Nephron progenitor cell (in vitro differentiated cells): Measurements from ENCODE around the gene SF3B2.

ENCODE experiments used
- DNase-seq: peaks from one replicate; pipeline ENCODE4 v3.0.0; 2021
- H3K27ac Mint-ChIP-seq: 2 replicates; pipeline ENCODE4 v1.8.0; 2021; ENCODE audit warnings: mild to moderate bottlenecking, moderate library complexity, mixed read lengths
- H3K27me3 Mint-ChIP-seq: 2 replicates; pipeline ENCODE4 v1.8.0; 2021; ENCODE audit warnings: mild to moderate bottlenecking, low read depth, mixed read lengths; ENCODE audit not compliant: poor library complexity
- H3K36me3 Mint-ChIP-seq: 2 replicates; pipeline ENCODE4 v1.8.0; 2021; ENCODE audit warnings: low read depth, mixed read lengths
- H3K4me1 Mint-ChIP-seq: 2 replicates; pipeline ENCODE4 v1.8.0; 2021; ENCODE audit warnings: mixed read lengths
- H3K4me3 Mint-ChIP-seq: 2 replicates; pipeline ENCODE4 v1.8.0; 2021; ENCODE audit warnings: mild to moderate bottlenecking, moderate library complexity, mixed read lengths
- H3K9me3 Mint-ChIP-seq: 2 replicates; pipeline ENCODE4 v1.8.0; 2021; ENCODE audit warnings: mild to moderate bottlenecking, moderate library complexity, mixed read lengths
- TF ChIP-seq, protein P1 (sequence below): fragments of 200-600 bp; sonication (generic); IDR thresholded peaks from 2 replicates; pipeline ENCODE4 v1.5.0; 2021; ENCODE audit warnings: antibody characterized with exemption

SF3B2 gene

GRCh38 chr11:66011785-66012303, 40.3 kb upstream of the SF3B2 start, which contains the start of gene CST6:
TSS of gene CST6 (plus strand) at chr11:66012008. CDS start at chr11:66012045, 37 bp downstream.
- no peak for DNase-seq
- Mint-ChIP-seq H3K9me3 (no peaks in the 10 kb centered on the region), H3K4me1 (peaks cover 18% of the 10 kb centered on the region), H3K27me3 (peaks cover 35% of the 10 kb centered on the region), H3K4me3 (no peak within 1 kb of the TSS), H3K36me3 (no peaks in the 10 kb centered on the region), H3K27ac (no peak within 1 kb of the TSS)
- TF ChIP-seq, protein P1, sequence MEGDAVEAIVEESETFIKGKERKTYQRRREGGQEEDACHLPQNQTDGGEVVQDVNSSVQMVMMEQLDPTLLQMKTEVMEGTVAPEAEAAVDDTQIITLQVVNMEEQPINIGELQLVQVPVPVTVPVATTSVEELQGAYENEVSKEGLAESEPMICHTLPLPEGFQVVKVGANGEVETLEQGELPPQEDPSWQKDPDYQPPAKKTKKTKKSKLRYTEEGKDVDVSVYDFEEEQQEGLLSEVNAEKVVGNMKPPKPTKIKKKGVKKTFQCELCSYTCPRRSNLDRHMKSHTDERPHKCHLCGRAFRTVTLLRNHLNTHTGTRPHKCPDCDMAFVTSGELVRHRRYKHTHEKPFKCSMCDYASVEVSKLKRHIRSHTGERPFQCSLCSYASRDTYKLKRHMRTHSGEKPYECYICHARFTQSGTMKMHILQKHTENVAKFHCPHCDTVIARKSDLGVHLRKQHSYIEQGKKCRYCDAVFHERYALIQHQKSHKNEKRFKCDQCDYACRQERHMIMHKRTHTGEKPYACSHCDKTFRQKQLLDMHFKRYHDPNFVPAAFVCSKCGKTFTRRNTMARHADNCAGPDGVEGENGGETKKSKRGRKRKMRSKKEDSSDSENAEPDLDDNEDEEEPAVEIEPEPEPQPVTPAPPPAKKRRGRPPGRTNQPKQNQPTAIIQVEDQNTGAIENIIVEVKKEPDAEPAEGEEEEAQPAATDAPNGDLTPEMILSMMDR = no peak

DNA sequence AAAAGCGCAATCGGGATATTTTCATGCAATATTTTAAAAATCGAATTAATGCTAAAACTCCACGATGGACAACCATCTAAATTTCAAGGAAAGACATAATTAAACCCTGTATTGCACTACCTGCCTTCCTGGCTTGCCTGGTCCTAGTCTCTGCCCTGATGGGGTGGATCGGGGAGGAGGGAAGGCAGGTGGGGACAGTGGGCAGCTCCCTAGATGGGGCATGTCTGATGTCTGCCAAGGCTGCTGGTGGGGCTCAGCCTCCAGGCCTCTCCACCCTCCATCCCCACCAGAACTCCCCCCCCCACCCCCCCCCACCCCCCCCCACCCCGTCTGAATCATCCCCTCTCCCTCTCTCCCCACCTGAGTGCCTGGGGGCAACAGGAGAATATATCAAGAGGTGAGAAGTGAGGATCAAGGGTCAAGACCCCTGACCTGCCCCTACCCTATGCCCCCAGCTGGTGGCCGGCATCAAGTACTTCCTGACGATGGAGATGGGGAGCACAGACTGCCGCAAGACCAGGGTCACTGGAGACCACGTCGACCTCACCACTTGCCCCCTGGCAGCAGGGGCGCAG, 39.7 kb upstream of the SF3B2 start:
- H3K36me3 Mint-ChIP-seq = no peaks in the 10 kb centered on the region
- peaks cover 18% of the 10 kb centered on the region for H3K4me1 Mint-ChIP-seq
- no peak for DNase-seq
- no peak overlapping the region for H3K27ac Mint-ChIP-seq
- TF ChIP-seq, protein P1 = no peak
- H3K27me3 Mint-ChIP-seq = peaks cover 35% of the 10 kb centered on the region
- no peaks in the 10 kb centered on the region for H3K9me3 Mint-ChIP-seq
- H3K4me3 Mint-ChIP-seq = no peak overlapping the region

- Mint-ChIP-seq H3K36me3 (no peaks in the 10 kb centered on the region), H3K27ac (no peak overlapping the region), H3K4me3 (no peak overlapping the region), H3K4me1 (peaks cover 14% of the 10 kb centered on the region), H3K27me3 (peaks cover 37% of the 10 kb centered on the region), H3K9me3 (no peaks in the 10 kb centered on the region)
- DNase-seq = no peak
- TF ChIP-seq, protein P1 = no peak
Observed at GRCh38 chr11:66012946-66013761, 39.0 kb upstream of the SF3B2 start.

DNA sequence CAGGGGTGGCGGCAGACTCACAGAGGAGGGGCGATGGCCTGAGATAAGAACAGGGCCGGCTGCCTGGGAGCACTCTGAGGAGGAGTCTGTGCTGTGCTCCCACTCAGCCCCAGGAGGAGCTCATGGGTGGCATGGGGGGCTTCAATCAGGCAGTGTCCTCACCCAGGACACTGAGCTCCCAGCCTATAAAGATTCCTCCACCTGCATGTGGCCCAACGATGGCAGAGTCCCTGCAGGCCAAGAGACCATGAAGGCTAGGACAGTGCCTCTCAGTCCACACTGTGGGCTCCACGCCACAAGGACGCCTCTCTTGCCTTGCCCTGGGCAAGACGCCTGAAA, 38.4 kb upstream of the SF3B2 start:
- TF ChIP-seq, protein P1 = no peak
- peaks cover 37% of the 10 kb centered on the region for H3K27me3 Mint-ChIP-seq
- no peak for DNase-seq
- no peak overlapping the region for H3K27ac Mint-ChIP-seq
- H3K4me1 Mint-ChIP-seq = peaks cover 9% of the 10 kb centered on the region
- no peaks in the 10 kb centered on the region for H3K9me3 Mint-ChIP-seq
- H3K4me3 Mint-ChIP-seq = no peak overlapping the region
- H3K36me3 Mint-ChIP-seq = no peaks in the 10 kb centered on the region

DNA sequence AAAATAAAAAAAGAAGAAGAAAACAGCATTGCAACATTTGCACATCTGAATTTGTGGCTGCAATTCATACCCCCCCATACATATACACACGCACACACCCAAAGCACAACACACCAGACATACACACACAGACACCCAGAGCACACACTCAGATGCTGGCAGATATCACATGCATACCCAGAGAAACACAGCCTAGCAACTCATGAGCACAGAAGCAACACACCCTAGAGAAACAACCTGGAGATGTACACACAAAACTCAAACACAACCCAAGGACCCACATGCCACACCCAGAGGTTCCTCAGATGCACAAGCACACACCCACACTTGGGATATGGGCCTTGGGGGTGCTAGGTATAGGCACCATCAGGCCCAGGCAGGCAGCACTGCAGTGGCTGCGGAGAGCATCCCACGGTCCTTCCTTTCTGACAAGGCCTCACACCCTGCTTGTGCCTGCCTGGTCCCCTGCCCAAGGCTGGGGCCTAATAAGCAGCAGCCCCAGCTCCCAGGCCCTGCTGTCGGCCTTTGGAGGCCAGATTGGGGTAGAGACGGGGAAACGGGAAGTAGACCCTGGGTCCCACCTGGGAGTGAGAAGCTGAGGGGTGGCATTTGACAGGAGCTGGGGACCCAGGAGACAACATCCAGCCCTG, 37.2 kb upstream of the SF3B2 start:
- Mint-ChIP-seq H3K4me3 (no peak overlapping the region), H3K27me3 (peaks cover 35% of the 10 kb centered on the region), H3K9me3 (no peaks in the 10 kb centered on the region), H3K36me3 (no peaks in the 10 kb centered on the region), H3K4me1 (peaks cover 5% of the 10 kb centered on the region), H3K27ac (no peak overlapping the region)
- DNase-seq = no peak
- TF ChIP-seq, protein P1 = no peak
